RPMI8226 (cell line): ENCODE data around the gene DPH5.
"Not testable (repeated sequence)": the region's sequence is repeated elsewhere in the genome, so short reads cannot be mapped to it uniquely, and the experiment has no call there.

Experiments used
- DNase-seq: peaks from one replicate; pipeline ENCODE4 v3.0.0-alpha.2; 2015

Gene DPH5

GRCh38 chr1:101025657-101026429 lies at the start of gene DPH5:
Gene DPH5, minus strand, starts transcription at chr1:101025784. Its CDS starts 341 bp downstream, at chr1:101025443.
- DNase-seq, result peak; percentile 87

DNA sequence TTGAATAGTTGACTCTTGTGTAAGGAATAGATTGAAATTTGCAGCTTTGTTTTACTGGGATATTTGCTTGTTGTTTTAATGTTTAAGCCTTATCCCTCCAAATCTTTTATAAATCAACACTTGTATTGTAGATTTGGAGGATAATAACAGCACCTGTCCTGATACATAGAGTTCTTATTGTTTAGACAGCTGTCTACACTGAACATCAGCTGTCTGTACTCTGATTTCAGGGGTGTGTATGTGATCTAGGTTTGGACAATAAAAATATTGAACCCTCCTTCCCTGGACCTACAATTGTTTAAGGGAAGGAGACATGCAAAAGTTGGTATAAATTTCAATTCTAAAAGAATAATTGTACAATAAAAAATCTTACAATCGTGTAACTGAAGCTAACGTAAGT lies 48.3 kb upstream of the DPH5 start:
- no peak for DNase-seq

- DNase-seq, result no peak
Measured at GRCh38 chr1:101071470-101071891, 45.9 kb upstream of the DPH5 start.

- DNase-seq, result no peak
Measured at GRCh38 chr1:101069158-101069557, 43.6 kb upstream of the DPH5 start.

- not testable (repeated sequence) for DNase-seq
Measured at GRCh38 chr1:101066937-101067335, 41.4 kb upstream of the DPH5 start.

DNA sequence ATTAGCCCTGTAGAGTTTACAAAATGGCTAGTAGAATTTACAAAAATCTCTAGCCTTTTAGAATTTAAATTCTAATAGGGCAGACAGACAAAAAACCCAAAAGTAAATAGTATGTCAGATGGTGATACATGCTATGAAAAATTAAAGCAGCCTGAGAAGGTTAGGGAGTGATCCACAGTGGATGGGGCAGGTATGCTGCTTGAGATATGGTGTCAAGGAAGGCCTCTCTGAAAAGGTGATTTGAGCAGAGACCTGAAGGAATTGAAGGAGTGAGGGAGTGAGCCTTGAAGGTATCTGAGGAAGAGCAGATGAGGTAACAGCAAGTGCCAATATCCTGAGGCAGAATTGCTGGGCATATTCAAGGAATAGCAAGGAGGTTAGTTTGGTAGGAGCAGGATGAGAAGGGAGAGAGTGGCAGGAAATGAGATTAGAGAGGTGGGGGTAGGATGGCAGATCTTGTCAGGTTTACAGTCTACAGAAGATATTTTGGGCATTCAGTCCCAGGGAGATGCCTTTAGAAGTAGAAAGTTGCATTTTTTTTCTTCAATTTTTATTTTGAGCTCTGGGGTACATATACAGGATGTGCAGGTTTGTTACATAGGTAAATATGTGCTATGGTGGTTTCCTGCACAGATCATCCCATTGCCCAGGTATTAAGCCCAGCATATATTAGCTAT lies 40.8 kb upstream of the DPH5 start:
- no peak for DNase-seq

DNA sequence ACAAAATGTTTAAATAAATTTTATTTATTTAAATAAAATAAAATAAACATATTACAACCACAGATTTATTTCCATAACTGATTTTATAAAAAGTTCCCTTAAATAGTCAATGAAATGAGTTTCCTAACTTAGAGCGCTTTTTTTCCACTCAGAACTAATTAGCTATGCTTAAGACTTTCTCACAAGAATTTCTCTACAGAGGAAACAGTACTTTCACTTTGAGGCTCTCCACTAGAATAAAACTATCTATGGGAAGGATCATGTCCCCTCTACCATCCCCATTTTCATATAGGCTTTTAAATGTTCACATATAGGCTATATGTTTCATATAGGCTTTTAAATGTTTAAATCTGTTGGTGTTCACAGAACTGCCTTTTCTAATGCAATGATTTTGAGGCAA lies 40.0 kb upstream of the DPH5 start:
- DNase-seq, result no peak

DNA sequence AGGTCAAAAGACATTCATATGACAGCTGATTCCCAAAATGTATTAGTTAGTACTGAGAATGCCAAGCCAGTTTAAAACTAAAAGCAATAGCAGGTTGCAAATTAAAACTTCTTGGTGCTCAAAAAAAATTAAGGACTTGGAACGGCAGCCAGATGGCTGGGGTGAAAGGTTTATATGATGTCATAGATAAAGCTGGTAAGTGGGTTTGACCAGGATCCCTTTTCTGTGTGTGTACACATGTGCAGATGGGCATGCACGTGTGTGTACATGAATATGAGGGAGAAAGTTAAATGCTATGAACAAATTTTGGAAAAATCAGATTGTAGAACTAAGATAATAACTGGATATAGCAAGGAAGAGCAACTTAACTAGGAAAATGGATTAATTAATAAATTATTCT lies 39.1 kb upstream of the DPH5 start:
- DNase-seq, result no peak

DNA sequence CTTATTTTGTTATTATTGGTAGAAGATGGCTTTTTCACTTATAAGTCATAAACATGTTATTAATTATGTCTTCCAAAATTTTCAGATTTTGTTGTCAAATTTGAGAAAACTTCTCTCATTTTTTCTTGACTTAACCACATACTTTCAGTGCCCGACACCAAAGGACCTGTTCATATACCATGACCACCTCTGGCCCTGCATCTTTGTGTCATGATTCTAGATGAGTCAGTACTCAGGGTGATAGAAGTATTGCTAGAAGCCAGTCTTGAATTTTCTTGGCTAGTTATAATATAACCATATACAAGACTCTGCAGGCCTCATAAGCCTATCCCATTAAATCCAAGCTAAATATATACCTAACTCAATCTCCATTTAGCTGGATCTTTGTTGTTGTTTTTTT lies 35.4 kb upstream of the DPH5 start:
- no peak for DNase-seq

GRCh38 chr1:101059945-101060542 lies 34.5 kb upstream of the DPH5 start:
- no peak for DNase-seq

DNA sequence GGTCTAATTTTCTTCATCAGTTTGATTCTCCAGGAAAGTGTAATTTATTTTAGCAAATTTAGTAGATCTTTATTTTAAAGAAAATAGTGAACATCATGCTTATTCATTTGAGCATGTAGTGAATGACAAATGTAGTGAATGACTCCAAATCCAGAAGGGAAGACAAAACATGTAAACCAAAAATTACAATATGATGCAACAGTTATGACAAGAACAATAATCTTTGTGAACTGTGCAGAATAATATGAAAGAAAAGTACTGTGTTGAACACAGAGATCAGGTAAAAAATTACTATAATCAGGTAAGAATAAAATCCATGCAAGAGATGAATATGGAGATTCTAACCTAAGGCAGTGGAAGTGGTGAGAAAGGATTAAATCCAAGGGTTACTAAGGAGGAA lies 30.0 kb upstream of the DPH5 start:
- no peak for DNase-seq

DNA sequence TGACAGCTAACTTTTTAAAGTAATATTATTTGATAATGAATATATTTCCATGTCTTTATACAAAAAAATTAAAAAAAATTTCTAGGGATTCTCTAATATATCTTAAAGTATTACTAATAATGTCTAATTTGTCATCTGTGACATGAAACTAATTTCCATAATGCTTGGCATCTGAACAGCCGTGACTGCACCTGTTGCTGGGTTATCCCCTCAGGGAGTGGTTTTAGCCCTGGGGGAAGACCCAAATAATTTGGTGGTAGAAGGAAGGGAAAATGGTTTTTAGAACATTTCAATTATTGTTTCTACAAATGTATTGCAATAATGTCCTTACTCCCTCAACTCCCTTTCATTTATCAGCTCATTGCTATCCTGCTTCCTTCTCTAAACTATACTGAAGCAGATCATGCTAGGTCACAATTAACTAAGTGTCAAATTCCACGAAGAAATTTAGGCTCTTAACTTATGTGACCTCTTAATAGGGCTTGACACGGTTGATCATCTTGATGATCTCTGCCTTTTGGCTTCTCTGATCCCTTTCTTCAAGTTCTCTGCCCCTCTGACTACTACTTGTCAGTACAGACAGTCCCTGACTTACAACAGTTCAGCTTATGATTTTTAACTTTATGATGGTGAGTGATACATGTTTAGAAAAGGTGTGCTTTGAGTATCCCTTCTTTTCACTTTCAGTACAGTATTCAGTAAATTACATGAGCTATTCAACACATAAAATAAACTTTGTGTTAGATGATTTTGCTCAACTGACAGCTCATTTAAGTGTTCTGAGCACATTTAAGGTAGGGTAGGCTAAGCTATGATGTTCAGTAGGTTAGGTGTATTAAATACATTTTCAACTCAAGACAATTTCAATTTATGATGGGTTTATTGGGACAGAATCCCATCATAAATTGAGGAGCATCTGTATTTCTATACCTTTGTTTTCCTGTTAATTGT lies 26.4 kb upstream of the DPH5 start:
- no peak for DNase-seq

DNA sequence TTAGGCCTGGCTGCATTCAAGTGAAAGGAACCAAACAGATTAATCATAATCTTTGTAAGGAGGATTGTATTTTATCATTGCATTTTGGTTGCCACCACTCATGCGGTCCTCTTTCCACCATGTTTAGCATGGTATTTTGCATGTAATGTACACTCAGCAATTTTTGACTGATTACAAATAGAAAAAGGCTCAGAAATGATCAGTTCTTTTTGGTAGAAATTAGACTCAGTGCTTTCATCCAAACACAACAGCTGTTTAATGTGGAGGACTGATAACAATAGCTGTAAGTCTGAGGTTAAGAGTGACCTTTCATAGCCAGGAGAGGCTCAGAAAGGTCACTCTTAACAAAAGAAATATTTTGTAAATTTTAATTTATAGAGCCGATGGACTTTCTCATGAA lies 25.3 kb upstream of the DPH5 start:
- no peak for DNase-seq

GRCh38 chr1:101044749-101045148 lies 19.2 kb upstream of the DPH5 start:
- no peak for DNase-seq

DNA sequence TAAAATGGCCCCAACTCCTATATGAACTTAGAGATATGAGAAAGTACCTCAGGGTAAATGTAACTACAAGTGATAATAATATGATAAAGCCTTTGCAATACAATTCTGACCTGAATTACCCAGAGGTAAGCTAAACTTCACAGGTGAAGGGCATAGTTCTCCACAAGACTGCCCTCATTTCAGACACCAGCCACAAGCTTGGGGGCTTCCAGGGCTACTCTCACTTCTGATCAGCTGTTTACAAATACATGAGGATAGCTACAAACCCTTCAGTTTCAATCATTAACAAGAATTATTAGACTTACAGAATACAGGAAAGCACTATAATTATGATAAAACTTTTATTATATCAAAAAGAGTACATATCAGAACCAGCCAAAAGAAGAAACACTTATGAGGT lies 18.7 kb upstream of the DPH5 start:
- DNase-seq, result no peak

GRCh38 chr1:101043776-101044175 lies 18.2 kb upstream of the DPH5 start:
- no peak for DNase-seq

- DNase-seq, result no peak
Measured at GRCh38 chr1:101041300-101041699, 15.7 kb upstream of the DPH5 start.

GRCh38 chr1:101040666-101041065 lies 15.1 kb upstream of the DPH5 start:
- no peak for DNase-seq

GRCh38 chr1:101039245-101039644 lies 13.7 kb upstream of the DPH5 start:
- DNase-seq, result no peak

DNA sequence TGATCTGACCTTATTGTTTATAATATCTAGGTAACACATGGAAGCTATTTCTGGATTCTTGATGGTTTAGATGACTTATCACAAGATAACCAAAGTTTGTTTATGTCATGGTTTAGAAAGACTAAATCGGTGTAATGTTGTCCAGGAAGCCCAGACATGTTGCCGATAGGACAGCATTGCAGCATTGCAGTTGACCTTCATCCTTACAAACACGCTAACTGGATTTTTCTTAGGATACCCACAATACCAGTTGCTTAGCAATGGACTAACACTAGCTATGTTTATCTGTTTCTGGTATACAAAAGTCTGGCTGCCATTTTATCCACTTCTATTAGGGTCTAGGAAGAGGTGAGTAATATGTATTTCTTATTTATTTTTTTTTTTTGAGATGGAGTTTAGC lies 11.7 kb upstream of the DPH5 start:
- no peak for DNase-seq

- no peak for DNase-seq
Measured at GRCh38 chr1:101033017-101033416, 7.4 kb upstream of the DPH5 start.

DNA sequence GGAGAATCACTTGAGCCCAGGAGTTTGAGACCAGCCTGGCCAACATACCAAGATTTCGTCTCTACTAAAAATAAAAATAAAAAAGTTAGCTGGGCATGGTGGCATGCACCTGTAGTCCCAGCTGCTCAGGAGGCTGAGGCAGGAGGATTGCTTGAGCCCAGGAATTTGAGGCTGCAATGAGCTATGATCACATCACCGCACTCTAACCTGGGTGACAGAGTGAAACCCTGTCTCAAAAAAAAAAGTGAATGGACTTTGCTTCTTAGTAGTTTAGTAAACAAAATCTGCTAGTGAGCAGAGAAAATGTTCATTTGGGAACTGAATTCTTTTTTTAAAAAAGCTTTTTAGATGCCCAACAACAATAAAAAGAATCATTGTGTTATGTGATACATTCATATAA lies 6.5 kb upstream of the DPH5 start:
- not testable (repeated sequence) for DNase-seq

- no peak for DNase-seq
Measured at GRCh38 chr1:101030881-101031280, 5.3 kb upstream of the DPH5 start.
